Endothelial cell of umbilical vein (primary cell): ENCODE measurements around the gene OMA1.

Experiments used
- FOS ChIP-seq: IDR thresholded peaks from 2 replicates; pipeline ENCODE4 v1.6.1; 2011; ENCODE audit warnings: mild to moderate bottlenecking, low read length, moderate library complexity, borderline replicate concordance; ENCODE audit not compliant: insufficient read depth
- JUN ChIP-seq: IDR thresholded peaks from 2 replicates; pipeline ENCODE4 v1.6.1; 2011; ENCODE audit warnings: borderline replicate concordance, low read depth; ENCODE audit not compliant: insufficient read length, insufficient read depth
- POLR2A ChIP-seq: IDR thresholded peaks from 2 replicates; pipeline ENCODE4 v1.6.1; 2012; ENCODE audit warnings: low read depth, mild to moderate bottlenecking, control low read depth, low read length
- POLR2AphosphoS5 ChIP-seq: IDR thresholded peaks from 2 replicates; pipeline ENCODE4 v1.6.1; 2012; ENCODE audit warnings: low read depth, mild to moderate bottlenecking, control low read depth, low read length, moderate library complexity; ENCODE audit not compliant: insufficient read depth
- TF ChIP-seq, protein P1 (sequence below), 2 donors: IDR thresholded peaks; 1 replicate in 1 of 2; 2 replicates in 1 of 2; pipeline ENCODE4 v1.5.1; 2011; ENCODE audit warnings: low read length in 2 of 2, mild to moderate bottlenecking in 2 of 2, moderate library complexity in 2 of 2, control low read depth in 1 of 2, inconsistent platforms in 1 of 2, low read depth in 1 of 2; ENCODE audit not compliant: insufficient read depth in 1 of 2; ENCODE audit errors: extremely low read depth in 1 of 2

DNA sequence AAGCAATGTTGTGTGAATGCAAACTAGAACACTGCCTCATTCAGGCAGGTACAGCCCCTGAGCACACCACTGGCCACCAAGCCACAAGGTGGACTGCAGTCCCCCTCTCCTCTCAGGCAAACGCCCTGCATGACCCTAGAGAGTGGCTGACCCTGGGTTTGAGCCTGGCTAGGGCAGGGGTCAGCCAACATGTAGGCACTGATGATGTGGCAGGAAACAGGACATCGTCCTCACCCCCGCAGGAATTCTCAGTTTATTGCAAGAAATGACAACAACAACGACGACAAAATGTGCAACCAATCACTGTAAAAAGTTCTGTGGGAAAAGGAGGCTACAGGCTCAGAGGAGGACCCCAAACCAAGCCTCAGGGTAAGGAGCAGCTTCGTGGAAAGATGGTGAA lies 81.3 kb downstream of the OMA1 start:
- no peak for TF ChIP-seq POLR2AphosphoS5
- TF ChIP-seq, protein P1, sequence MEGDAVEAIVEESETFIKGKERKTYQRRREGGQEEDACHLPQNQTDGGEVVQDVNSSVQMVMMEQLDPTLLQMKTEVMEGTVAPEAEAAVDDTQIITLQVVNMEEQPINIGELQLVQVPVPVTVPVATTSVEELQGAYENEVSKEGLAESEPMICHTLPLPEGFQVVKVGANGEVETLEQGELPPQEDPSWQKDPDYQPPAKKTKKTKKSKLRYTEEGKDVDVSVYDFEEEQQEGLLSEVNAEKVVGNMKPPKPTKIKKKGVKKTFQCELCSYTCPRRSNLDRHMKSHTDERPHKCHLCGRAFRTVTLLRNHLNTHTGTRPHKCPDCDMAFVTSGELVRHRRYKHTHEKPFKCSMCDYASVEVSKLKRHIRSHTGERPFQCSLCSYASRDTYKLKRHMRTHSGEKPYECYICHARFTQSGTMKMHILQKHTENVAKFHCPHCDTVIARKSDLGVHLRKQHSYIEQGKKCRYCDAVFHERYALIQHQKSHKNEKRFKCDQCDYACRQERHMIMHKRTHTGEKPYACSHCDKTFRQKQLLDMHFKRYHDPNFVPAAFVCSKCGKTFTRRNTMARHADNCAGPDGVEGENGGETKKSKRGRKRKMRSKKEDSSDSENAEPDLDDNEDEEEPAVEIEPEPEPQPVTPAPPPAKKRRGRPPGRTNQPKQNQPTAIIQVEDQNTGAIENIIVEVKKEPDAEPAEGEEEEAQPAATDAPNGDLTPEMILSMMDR (IDR thresholded peaks at IDR 0.05; ENCODE audit: extremely low read depth in 1 of 2, insufficient read depth in 1 of 2, low read depth in 1 of 2, low read length in 2 of 2), result no peak
- no peak for TF ChIP-seq FOS
- no peak for TF ChIP-seq JUN
- TF ChIP-seq POLR2A, result no peak
